Kidney (tissue), 14 donors: ENCODE data around the gene IL17REL. TPM values are rescaled to one million over a fixed set of nuclear protein-coding genes. Genes with fewer than 3 reads are reported as not detected.
A peak's percentile ranks its signal among the peaks of the same experiment; 100 is the strongest.

ENCODE experiments used
- DNase-seq, 5 donors: peaks; one replicate each; pipeline ENCODE4 v3.0.0-alpha.2; 2013 to 2020
- FAIRE-seq: peaks from 2 replicates; lab custom pipeline; 2012; peaks lifted over from hg19 to GRCh38; lab: Jason Lieb, UNC
- H3K27ac ChIP-seq, 2 donors: one replicate each; pipeline ENCODE4 v1.7.0; 2013; ENCODE audit warnings: low read depth in 2 of 2, low read length in 2 of 2, inconsistent platforms in 1 of 2
- H3K27me3 ChIP-seq: one replicate; pipeline ENCODE4 v1.7.1; 2013; ENCODE audit warnings: low read length, inconsistent platforms; ENCODE audit not compliant: control insufficient read depth, insufficient read depth
- H3K36me3 ChIP-seq, 3 donors: one replicate each; pipeline versions ENCODE4 v1.7.0 to v1.7.1; 2013; ENCODE audit warnings: low read length in 3 of 3, control low read depth in 1 of 3, inconsistent platforms in 1 of 3; ENCODE audit not compliant: insufficient read depth in 3 of 3, control insufficient read depth in 2 of 3
- H3K4me1 ChIP-seq, 3 donors: one replicate each; pipeline versions ENCODE4 v1.7.0 to v1.7.1; 2013; ENCODE audit warnings: low read length in 3 of 3, inconsistent platforms in 1 of 3, low read depth in 1 of 3; ENCODE audit not compliant: control insufficient read depth in 2 of 3, insufficient read depth in 2 of 3
- H3K4me3 ChIP-seq, 3 donors: one replicate each; pipeline versions ENCODE4 v1.7.0 to v1.8.1; 2013; ENCODE audit warnings: low read length in 3 of 3, control low read depth in 1 of 3, inconsistent platforms in 1 of 3
- H3K9ac ChIP-seq, 3 donors: one replicate each; pipeline versions ENCODE4 v1.7.0 to v1.7.1; 2013; ENCODE audit warnings: low read length in 3 of 3, control low read depth in 1 of 3, inconsistent platforms in 1 of 3
- H3K9me3 ChIP-seq, 3 donors: one replicate each; pipeline versions ENCODE4 v1.7.0 to v1.7.1; 2013; ENCODE audit warnings: low read length in 3 of 3, control low read depth in 1 of 3, inconsistent platforms in 1 of 3; ENCODE audit not compliant: control insufficient read depth in 2 of 3, insufficient read depth in 1 of 3
- CTCF ChIP-seq: IDR thresholded peaks from 3 replicates; pipeline ENCODE4 v1.5.1; 2012; ENCODE audit warnings: mild to moderate bottlenecking, moderate library complexity, borderline replicate concordance; ENCODE audit not compliant: insufficient read depth; ENCODE audit errors: extremely low read depth
- intact Hi-C: fragments of 100-400 bp; cut with DNase I; formaldehyde crosslinking; loops from one replicate; pipeline ENCODE4 v1.11.1; 2022
- polyA plus RNA-seq: library from polyadenylated mRNA; stranded (reverse); fragments of 350-450 nt; fragmentation: Illumina TruSeq; extraction: RNeasy Lipid Tissue Mini Kit (QIAGEN cat#74804); gene quantifications from one replicate; pipeline ENCODE4 v1.2.3, GENCODE V29; 2014; ENCODE audit warnings: low read depth, low replicate concordance; ENCODE audit not compliant: insufficient read depth
- total RNA-seq: library from RNA; stranded (reverse); fragmentation: NEBNext Ultra II Directional; extraction: Animal tissue kit (Norgen Biotek cat#: 25700); gene quantifications from one replicate; pipeline ENCODE4 v1.2.1, GENCODE V29; 2021
- donor health status: control.
- donor health status: control.
- donor health status: control.
- donor health status: control.
- donor health status: control.
- donor health status: DM: yes; HTN: yes; CAD: no.
- donor health status: Normal renal cell carcinoma (clear cell type).

The IL17REL gene
- total and polyA plus RNA-seq, 2 donors from 2014 or later: 0.16 TPM; not detected in 1

GRCh38 chr22:50046481-50047245 is 34.1 kb upstream of the IL17REL start:
- Histone ChIP-seq H3K27ac (no peak overlapping the region), H3K9me3 (no peaks in the 10 kb centered on the region), H3K4me1 (no peaks in the 10 kb centered on the region), H3K36me3 (no peaks in the 10 kb centered on the region), H3K4me3 (no peak overlapping the region), H3K9ac (no peak overlapping the region), H3K27me3 (no peaks in the 10 kb centered on the region)
- TF ChIP-seq CTCF: no peak
- intact Hi-C loops: no loop called here
- DNase-seq (peak in 2 of 5 donors; percentile 27 to 69), FAIRE-seq (no peak)

GRCh38 chr22:50046019-50046415 is 33.5 kb upstream of the IL17REL start:
- FAIRE-seq (no peak), DNase-seq (peak in 2 of 5 donors; percentile 37 to 62)
- no peak for TF ChIP-seq CTCF
- intact Hi-C loops: no loop called here
- H3K9ac ChIP-seq: no peak overlapping the region
- no peaks in the 10 kb centered on the region for H3K36me3 ChIP-seq
- H3K4me3 ChIP-seq: no peak overlapping the region
- no peak overlapping the region for H3K27ac ChIP-seq
- no peaks in the 10 kb centered on the region for H3K4me1 ChIP-seq
- H3K9me3 ChIP-seq: no peaks in the 10 kb centered on the region
- no peaks in the 10 kb centered on the region for H3K27me3 ChIP-seq

- H3K9me3 ChIP-seq: no peaks in the 10 kb centered on the region
- no peaks in the 10 kb centered on the region for H3K27me3 ChIP-seq
- intact Hi-C loops: no loop called here
- TF ChIP-seq CTCF: no peak
- H3K27ac ChIP-seq: no peak overlapping the region
- DNase-seq (peak in 1 of 5 donors; percentile 65), FAIRE-seq (no peak)
- H3K9ac ChIP-seq: no peak overlapping the region
- no peaks in the 10 kb centered on the region for H3K4me1 ChIP-seq
- no peak overlapping the region for H3K4me3 ChIP-seq
- no peaks in the 10 kb centered on the region for H3K36me3 ChIP-seq
Measured at GRCh38 chr22:50045211-50046018, 32.9 kb upstream of the IL17REL start.
